ENCODE data around the gene VAV3. TPM values are rescaled to one million over a fixed set of nuclear protein-coding genes. Genes with fewer than 3 reads are reported as not detected.

Gene VAV3
- total RNA-seq, 1 donor from 2014 or later = 4.8 TPM

DNA sequence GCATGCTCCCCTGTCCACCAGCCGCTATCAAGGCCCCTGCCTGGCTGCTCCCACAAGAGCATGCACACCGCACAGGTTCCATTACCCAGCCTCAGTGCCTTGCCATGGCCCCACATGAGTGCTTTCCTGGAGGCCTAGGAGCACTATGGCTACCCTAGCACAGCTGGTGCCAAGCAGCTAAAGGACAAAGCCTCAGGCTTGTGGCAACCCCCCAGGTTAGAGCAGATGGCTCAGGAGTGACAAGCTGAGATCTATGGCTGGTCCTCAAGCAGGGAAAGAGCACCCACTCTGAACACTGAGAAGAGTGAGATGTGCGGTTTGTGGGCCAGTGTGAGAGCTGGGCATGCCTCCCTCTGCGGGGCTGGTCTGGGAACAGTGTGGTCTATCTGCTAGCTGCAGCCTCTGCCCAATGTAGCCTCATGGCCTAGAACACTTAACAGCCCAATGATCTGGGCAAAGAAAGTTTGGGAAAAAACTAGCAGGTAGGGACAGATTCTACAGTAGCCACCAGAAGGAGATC, 129.8 kb downstream of the VAV3 start:
- no peak overlapping the region for H3K4me3 ChIP-seq (ENCODE audit: low read depth, low read length)
- no peak for DNase-seq (ENCODE audit: low read depth)
- TF ChIP-seq, protein P1, sequence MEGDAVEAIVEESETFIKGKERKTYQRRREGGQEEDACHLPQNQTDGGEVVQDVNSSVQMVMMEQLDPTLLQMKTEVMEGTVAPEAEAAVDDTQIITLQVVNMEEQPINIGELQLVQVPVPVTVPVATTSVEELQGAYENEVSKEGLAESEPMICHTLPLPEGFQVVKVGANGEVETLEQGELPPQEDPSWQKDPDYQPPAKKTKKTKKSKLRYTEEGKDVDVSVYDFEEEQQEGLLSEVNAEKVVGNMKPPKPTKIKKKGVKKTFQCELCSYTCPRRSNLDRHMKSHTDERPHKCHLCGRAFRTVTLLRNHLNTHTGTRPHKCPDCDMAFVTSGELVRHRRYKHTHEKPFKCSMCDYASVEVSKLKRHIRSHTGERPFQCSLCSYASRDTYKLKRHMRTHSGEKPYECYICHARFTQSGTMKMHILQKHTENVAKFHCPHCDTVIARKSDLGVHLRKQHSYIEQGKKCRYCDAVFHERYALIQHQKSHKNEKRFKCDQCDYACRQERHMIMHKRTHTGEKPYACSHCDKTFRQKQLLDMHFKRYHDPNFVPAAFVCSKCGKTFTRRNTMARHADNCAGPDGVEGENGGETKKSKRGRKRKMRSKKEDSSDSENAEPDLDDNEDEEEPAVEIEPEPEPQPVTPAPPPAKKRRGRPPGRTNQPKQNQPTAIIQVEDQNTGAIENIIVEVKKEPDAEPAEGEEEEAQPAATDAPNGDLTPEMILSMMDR (IDR thresholded peaks at IDR 0.05; ENCODE audit: insufficient read depth, low read length, poor library complexity, severe bottlenecking) = no peak
- H3K27me3 ChIP-seq (ENCODE audit: control insufficient read depth, insufficient read depth, low read length) = no peaks in the 10 kb centered on the region
- H3K36me3 ChIP-seq (ENCODE audit: control insufficient read depth, insufficient read depth, low read length) = no peaks in the 10 kb centered on the region

DNA sequence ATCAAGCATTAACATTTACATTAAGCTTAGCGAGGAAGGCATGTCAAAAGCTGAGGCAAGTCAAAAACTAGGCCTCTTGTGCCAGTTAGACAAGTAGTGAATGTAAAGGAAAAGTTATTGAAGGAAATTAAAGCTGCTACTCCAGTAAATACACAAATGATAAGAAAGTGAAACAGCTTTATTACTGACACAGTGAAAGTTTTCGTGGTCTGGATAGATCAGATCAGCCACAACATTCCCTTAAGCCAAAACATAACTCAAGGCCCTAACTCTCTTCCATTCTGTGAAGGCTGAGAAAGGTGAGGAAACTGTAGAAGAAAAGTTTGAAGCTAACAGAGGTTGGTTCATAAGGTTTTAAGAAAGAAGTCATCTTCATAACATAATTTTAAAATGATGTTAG, 131.9 kb downstream of the VAV3 start:
- DNase-seq (ENCODE audit: low read depth) = no peak
- TF ChIP-seq, protein P1 (IDR thresholded peaks at IDR 0.05; ENCODE audit: insufficient read depth, low read length, poor library complexity, severe bottlenecking) = no peak
- Histone ChIP-seq H3K36me3 (ENCODE audit: control insufficient read depth, insufficient read depth, low read length) (no peaks in the 10 kb centered on the region), H3K27me3 (ENCODE audit: control insufficient read depth, insufficient read depth, low read length) (no peaks in the 10 kb centered on the region), H3K4me3 (ENCODE audit: low read depth, low read length) (no peak overlapping the region)

DNA sequence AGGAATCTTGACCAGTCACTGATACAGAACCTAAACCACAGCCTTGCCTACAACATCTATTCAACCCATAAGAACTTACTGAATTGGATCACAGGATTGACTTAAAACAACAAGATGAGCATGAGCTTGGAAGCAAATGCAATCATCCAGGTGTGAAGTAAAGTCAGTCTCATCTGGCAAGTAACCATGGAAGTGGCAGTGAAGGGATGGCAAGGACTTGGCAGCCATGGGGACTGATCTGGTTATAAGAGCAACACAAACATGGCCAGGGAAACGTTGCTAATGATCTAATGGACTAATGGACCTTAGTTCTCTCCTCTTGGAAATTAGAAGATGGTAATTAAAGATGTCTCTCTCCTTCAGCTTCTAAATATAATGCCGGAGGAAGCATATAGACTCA, 133.1 kb downstream of the VAV3 start:
- Histone ChIP-seq H3K36me3 (ENCODE audit: control insufficient read depth, insufficient read depth, low read length) (no peaks in the 10 kb centered on the region), H3K27me3 (ENCODE audit: control insufficient read depth, insufficient read depth, low read length) (no peaks in the 10 kb centered on the region), H3K4me3 (ENCODE audit: low read depth, low read length) (no peak overlapping the region)
- DNase-seq (ENCODE audit: low read depth) = no peak
- TF ChIP-seq, protein P1 (IDR thresholded peaks at IDR 0.05; ENCODE audit: insufficient read depth, low read length, poor library complexity, severe bottlenecking) = no peak

DNA sequence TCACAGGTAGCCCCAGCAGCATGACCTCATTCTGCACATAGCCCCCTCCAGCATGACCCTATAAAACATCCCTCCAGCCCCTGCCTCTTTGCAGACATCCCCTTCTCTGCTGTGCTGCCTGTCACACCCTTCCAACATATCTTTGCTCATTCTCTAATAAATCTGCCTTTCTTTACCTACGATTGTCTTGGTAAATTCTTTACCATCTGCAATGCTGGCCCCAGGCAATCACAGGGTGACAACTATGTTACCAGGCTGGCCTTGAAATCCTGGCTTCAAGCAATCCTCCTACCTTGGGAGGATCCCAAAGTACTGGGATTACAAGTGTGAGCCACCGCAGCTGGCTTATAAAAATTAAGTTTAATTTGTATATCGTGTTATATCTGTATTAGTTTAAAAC, 134.5 kb downstream of the VAV3 start:
- TF ChIP-seq, protein P1 (IDR thresholded peaks at IDR 0.05; ENCODE audit: insufficient read depth, low read length, poor library complexity, severe bottlenecking) = no peak
- no peak for DNase-seq (ENCODE audit: low read depth)
- no peaks in the 10 kb centered on the region for H3K27me3 ChIP-seq (ENCODE audit: control insufficient read depth, insufficient read depth, low read length)
- H3K4me3 ChIP-seq (ENCODE audit: low read depth, low read length) = no peak overlapping the region
- no peaks in the 10 kb centered on the region for H3K36me3 ChIP-seq (ENCODE audit: control insufficient read depth, insufficient read depth, low read length)

DNA sequence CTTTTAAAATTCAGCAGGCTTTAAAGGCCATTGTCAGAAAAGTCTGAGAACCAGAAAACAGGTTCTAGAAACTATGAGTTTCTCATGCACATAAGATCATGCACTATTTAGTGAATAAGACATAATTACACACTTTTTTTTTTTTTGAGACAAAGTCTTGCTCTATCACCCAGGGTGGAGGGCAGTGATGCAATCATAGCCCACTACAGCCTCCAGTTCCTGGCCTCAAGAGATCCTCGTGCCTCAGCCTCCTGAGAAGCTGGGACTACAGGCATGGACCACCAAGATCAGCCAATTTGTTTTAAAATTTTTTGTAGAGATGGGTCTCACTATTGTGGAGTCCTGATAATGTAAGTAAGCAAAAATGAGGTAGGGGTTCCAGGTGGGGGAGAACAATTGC, 134.9 kb downstream of the VAV3 start:
- no peak for DNase-seq (ENCODE audit: low read depth)
- Histone ChIP-seq H3K36me3 (ENCODE audit: control insufficient read depth, insufficient read depth, low read length) (no peaks in the 10 kb centered on the region), H3K4me3 (ENCODE audit: low read depth, low read length) (no peak overlapping the region), H3K27me3 (ENCODE audit: control insufficient read depth, insufficient read depth, low read length) (no peaks in the 10 kb centered on the region)
- TF ChIP-seq, protein P1 (IDR thresholded peaks at IDR 0.05; ENCODE audit: insufficient read depth, low read length, poor library complexity, severe bottlenecking) = no peak

DNA sequence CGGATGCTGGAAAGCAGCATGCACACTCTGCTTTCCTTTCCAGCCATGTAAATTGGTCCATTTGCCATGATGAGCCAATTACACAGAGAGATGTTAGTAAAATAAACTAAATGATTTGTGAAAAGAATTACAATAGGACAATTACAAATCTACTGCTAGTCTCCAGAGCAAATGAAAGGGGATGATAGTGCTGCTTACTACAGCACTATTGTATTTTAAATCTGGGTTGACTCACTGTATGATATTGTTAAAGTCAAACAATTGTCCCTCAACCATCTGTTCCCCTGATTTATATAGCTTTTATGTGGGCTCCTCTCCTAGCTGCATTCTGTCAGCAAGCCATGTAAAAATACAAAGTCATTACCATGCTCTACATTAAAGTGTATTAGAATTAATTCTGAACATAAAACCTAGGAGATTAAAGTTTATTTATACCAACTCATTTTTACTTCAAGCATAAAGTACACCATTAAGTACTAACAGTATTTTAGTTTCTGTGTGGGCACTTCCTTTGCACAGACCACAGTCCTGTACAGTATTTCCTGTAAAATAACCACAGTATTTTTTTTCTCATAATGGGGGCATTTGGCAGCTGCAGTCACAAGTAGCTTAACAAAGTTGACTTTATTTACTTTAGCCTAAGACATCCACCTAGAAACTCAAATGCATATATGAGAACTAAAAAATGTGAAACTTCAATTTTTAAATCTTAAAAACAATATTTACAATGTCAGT, 135.8 kb downstream of the VAV3 start:
- Histone ChIP-seq H3K27me3 (ENCODE audit: control insufficient read depth, insufficient read depth, low read length) (no peaks in the 10 kb centered on the region), H3K4me3 (ENCODE audit: low read depth, low read length) (no peak overlapping the region), H3K36me3 (ENCODE audit: control insufficient read depth, insufficient read depth, low read length) (no peaks in the 10 kb centered on the region)
- DNase-seq (ENCODE audit: low read depth) = no peak
- TF ChIP-seq, protein P1 (IDR thresholded peaks at IDR 0.05; ENCODE audit: insufficient read depth, low read length, poor library complexity, severe bottlenecking) = no peak

Data from kidney epithelial cell (primary cell).